Cardiac fibroblast (primary cell): ENCODE measurements around the gene ARMCX2.
A peak's percentile ranks its signal among the peaks of the same experiment; 100 is the strongest.
"Not testable (repeated sequence)": the region's sequence is repeated elsewhere in the genome, so short reads cannot be mapped to it uniquely, and the experiment has no call there.

Source experiments
- DNase-seq, 2 donors: peaks; one replicate each; pipeline versions ENCODE4 v3.0.0 to v3.0.0-alpha.2; 2010; ENCODE audit warnings: low read depth in 2 of 2
- H3K4me3 ChIP-seq, 2 donors: replicated peaks in 1 of 2; 1 replicate in 1 of 2; 2 replicates in 1 of 2; pipeline ENCODE4 v1.5.1; 2011; ENCODE audit warnings: low read depth in 2 of 2, low read length in 2 of 2, mild to moderate bottlenecking in 2 of 2, moderate library complexity in 1 of 2
- CTCF ChIP-seq: IDR thresholded peaks from one replicate; pipeline ENCODE4 v1.5.1; 2011; ENCODE audit warnings: low read depth, mild to moderate bottlenecking, low read length, inconsistent platforms

Gene ARMCX2

DNA sequence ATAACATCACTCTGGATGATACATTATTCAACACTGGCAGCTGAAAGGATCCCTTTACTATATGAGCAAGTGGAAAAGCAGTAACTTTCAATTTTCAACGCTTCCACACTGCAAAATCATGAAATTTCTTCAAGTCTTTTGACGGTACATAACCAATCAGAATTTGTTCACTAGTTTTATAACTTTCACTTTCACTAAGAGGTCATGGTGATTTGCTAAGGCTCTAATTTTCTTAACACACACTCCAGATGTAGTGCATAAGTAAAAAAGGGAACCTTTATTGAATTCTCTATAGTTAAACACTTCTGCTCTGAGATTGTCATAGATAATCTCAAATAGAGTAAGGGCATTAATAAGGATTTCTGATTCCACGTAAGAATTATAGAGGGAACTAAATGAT, 4.1 kb downstream of the ARMCX2 start:
- H3K4me3 ChIP-seq: no peak overlapping the region
- no peak for TF ChIP-seq CTCF
- no peak for DNase-seq

DNA sequence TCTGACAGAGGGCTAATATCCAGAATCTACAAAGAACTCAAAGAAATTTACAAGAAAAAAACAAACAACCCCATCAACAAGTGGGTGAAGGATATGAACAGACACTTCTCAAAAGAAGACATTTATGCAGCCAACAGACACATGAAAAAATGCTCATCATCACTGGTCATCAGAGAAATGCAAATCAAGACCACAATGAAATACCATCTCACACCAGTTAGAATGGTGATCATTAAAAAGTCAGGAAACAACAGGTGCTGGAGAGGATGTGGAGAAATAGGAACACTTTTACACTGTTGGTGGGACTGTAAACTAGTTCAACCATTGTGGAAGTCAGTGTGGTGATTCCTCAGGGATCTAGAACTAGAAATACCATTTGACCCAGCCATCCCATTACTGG, 11.9 kb downstream of the ARMCX2 start:
- H3K4me3 ChIP-seq, DNase-seq: not testable (repeated sequence)

GRCh38 chrX:101642093-101642492, 17.6 kb downstream of the ARMCX2 start:
- no peak overlapping the region for H3K4me3 ChIP-seq
- no peak for TF ChIP-seq CTCF
- DNase-seq: no peak

DNA sequence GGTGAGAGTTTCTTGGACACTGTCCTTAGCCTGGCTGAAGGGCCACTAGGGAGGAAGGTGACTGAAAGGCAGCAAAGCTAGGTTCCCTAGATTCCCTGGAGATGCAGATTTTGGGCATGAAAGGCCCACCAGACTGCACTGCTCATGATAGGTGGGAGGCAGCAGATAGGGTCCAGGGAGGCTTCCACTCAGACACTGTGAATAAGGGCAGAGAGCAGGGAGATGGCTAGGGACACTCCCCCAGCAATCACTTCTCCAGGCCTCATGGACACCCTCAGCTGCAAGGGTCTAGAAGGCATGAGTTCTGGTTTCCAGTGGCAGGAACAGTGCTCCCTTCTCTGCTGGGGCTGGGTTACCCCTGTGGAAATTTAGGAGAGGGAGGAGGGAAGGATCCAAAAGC, 20.1 kb downstream of the ARMCX2 start:
- H3K4me3 ChIP-seq: no peak overlapping the region
- no peak for TF ChIP-seq CTCF
- no peak for DNase-seq

DNA sequence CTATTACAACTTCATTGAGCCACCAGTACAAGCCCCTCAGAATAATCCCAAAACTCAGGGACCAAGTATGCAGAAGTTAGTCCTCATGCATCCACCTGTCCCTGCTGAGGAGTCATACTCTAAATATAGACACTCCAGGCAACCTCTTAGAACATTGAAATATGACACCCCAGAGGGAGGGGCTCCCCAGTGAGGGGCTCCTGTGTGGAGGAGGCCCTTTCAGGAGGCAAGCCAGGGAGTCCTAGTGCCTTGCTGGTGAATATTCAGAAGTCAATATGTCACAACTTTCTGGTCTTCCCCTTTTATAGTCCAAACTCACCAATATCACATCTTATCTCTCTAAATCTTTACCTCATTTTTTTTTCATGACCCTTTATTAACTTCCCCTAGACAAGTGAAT, 40.3 kb downstream of the ARMCX2 start:
- no peak for TF ChIP-seq CTCF
- no peak for DNase-seq
- no peak overlapping the region for H3K4me3 ChIP-seq

DNA sequence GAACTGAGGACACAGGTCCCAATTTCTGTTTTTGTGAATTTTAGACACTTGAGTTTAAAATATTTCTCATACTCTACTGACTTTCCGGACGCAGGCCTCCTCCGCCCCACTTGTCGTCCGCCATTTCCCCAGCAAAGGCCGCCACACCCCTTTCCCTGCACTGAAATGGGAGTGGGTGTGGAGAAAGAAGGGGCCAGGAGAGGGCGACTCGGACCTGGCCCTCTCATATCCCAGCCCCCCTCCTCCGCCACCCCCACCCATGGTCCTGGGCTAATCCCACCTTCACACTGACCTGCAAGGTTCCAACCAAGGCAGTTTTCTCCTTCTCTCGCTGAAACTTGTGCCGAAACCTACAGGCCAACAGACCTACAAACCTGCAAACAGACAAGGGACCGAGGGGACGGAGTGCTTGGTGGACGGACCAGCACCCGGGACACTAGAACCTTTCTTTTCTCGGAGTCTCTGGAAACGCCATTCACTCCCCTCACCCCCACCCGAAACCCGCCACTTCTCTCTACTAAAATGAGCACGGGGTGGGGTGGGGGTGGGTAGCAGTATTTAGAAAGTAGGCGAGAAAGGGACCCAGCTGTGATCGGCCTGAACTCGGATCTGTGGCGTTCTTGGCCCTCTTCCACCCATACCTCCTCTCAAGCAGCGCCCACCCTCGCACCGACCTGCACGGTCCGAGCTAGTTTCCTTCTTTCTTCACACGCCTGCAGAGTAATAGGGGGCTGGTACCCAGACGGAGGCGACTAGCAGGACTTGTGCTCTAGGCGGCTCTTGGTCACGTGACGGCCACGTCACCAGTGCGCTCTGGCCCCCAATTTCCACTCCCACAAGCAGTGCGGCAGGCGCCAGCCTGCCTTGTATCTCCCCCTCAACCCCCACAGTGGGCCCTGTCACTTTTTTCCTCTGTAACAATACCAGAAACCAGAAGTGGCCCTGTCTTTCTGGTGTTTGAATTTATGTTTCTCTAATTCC, 42.1 kb downstream of the ARMCX2 start, which contains the start of gene ARMCX6:
Gene ARMCX6 (minus strand): TSS at position 790 of the 981 bp plus-strand sequence. CDS start 1,380 bp downstream, outside the sequence.
- TF ChIP-seq CTCF: peak; percentile 14
- H3K4me3 ChIP-seq: peak within 1 kb of the TSS; percentile 61 to 73
- peak; percentile 73 to 80 for DNase-seq

- DNase-seq: no peak
- no peak for TF ChIP-seq CTCF
Measured at GRCh38 chrX:101605728-101606127, 53.9 kb downstream of the ARMCX2 start.

More at GRCh38 chrX:101605728-101606127, 53.9 kb downstream of the ARMCX2 start:
- no peak overlapping the region for H3K4me3 ChIP-seq
